ENCODE measurements around the gene PACRG. TPM values are rescaled to one million over a fixed set of nuclear protein-coding genes. Genes with fewer than 3 reads are reported as not detected.

PACRG gene
- total and polyA plus RNA-seq, 2 of the 8 experiments (the other 6 are each of a cell fraction or from before 2014, with no cell fraction given), result 0.44 to 0.54 TPM

- Histone ChIP-seq H3K18ac (ENCODE audit: extremely low read depth, low read length) (no peak overlapping the region), H4K8ac (ENCODE audit: extremely low read depth, insufficient read depth, low read length) (no peak overlapping the region), H2BK5ac (ENCODE audit: low read depth, low read length) (no peak overlapping the region), H3K23me2 (ENCODE audit: low read depth, low read length) (no peaks in the 10 kb centered on the region), H4K5ac (ENCODE audit: insufficient read length, low read depth, low read length) (no peak overlapping the region), H3K27ac (ENCODE audit: low read depth, low read length) (no peak overlapping the region), H3K56ac (replicated peaks; ENCODE audit: insufficient read length, low read depth, low read length) (no peak overlapping the region), H3K4me3 (ENCODE audit: extremely low read depth in 1 of 4, insufficient read depth in 2 of 4, low read depth in 3 of 4, low read length in 4 of 4) (no peak overlapping the region), H3K9me3 (ENCODE audit: insufficient read depth in 2 of 2, low read depth in 1 of 2, low read length in 1 of 2) (no peaks in the 10 kb centered on the region), H2AK5ac (ENCODE audit: low read depth, low read length) (0 out of 2 replicates have a peak overlapping the region, but pooled peaks have one; percentile 24), H2BK20ac (ENCODE audit: low read length) (no peak overlapping the region), H2BK120ac (replicated peaks; ENCODE audit: low read depth, low read length) (no peak overlapping the region), H3K4me1 (replicated peaks in 1 of 4; ENCODE audit: control insufficient read depth in 3 of 4, insufficient read depth in 4 of 4, low read length in 3 of 4) (0 out of 7 replicates have a peak, but pooled peaks cover 0 to 3% (median 0%) of the 10 kb centered on the region in 4 experiments), H3K23ac (ENCODE audit: insufficient read length) (no peak overlapping the region), H3K79me1 (ENCODE audit: low read depth, low read length) (no peaks in the 10 kb centered on the region), H2BK15ac (ENCODE audit: low read length) (no peak overlapping the region), H3K4me2 (ENCODE audit: insufficient read depth in 1 of 2, low read depth in 2 of 2, low read length in 2 of 2) (no peak overlapping the region), H4K91ac (replicated peaks; ENCODE audit: insufficient read length, low read length) (no peak overlapping the region), H4K20me1 (replicated peaks in 1 of 2; ENCODE audit: control insufficient read depth in 1 of 2, insufficient read depth in 2 of 2, low read length in 2 of 2) (no peaks in the 10 kb centered on the region), H2AFZ (ENCODE audit: low read length) (no peak overlapping the region), H3K79me2 (ENCODE audit: control insufficient read depth in 1 of 2, insufficient read depth in 2 of 2, low read length in 2 of 2) (no peaks in the 10 kb centered on the region), H3K36me3 (ENCODE audit: control insufficient read depth in 2 of 4, insufficient read depth in 4 of 4, low read length in 3 of 4) (no peaks in the 10 kb centered on the region), H3K9ac (replicated peaks in 1 of 4; ENCODE audit: extremely low read depth in 1 of 4, low read depth in 3 of 4, low read length in 3 of 4) (no peak overlapping the region), H3K4ac (replicated peaks; ENCODE audit: insufficient read length, low read depth, low read length) (no peak overlapping the region), H3K14ac (ENCODE audit: insufficient read length) (no peak overlapping the region), H3K27me3 (replicated peaks in 1 of 4; ENCODE audit: control insufficient read depth in 3 of 4, extremely low read depth in 1 of 4, insufficient read depth in 3 of 4, low read length in 3 of 4) (no peaks in the 10 kb centered on the region), H2BK12ac (ENCODE audit: low read depth, low read length) (no peak overlapping the region)
- 93% methylated on average over 6 of the region's 6 CpGs; no CpG with 5 or more reads in 1 of the 2 experiments for WGBS, 2 experiments (ENCODE audit: extremely low coverage in 1 of 2, insufficient coverage in 1 of 2, insufficient read length in 1 of 2, insufficient replicate concordance in 2 of 2, low coverage in 1 of 2, low lambda C conversion rate in 2 of 2, missing lambda C conversion rate in 1 of 2)
- FAIRE-seq (no peak), DNase-seq (ENCODE audit: low read depth in 1 of 2, low spot score in 2 of 2) (no peak)
- POLR2A ChIA-PET (ENCODE audit: partially characterized antibody), result no interaction called here
- CTCF ChIA-PET (ENCODE audit: partially characterized antibody), result interaction anchor here (0.6 kb wide), 1 partner anchor 1854 kb away, joined by 3 read pairs; no protein-coding TSS in a partner anchor
- no peak for TF ChIP-seq EZH2 (IDR thresholded peaks at IDR 0.05; ENCODE audit: low read depth, low read length, severe bottlenecking)
- TF ChIP-seq KDM5A (IDR thresholded peaks at IDR 0.05; ENCODE audit: low read length), result no peak
- no peak for TF ChIP-seq CEBPB (IDR thresholded peaks at IDR 0.05; ENCODE audit: low read depth, low read length)
- TF ChIP-seq KDM1A (IDR thresholded peaks at IDR 0.05; ENCODE audit: borderline replicate concordance, low read length), result no peak
- TF ChIP-seq FOSL1 (IDR thresholded peaks at IDR 0.05; ENCODE audit: insufficient read depth, low read depth, low read length), result no peak
- TF ChIP-seq RNF2 (IDR thresholded peaks at IDR 0.05; ENCODE audit: borderline replicate concordance, low read depth, low read length, missing control alignments, poor library complexity, severe bottlenecking), result no peak
- TF ChIP-seq BCL11A (IDR thresholded peaks at IDR 0.05; ENCODE audit: low read depth in 2 of 2, low read length in 2 of 2), result no peak
- TF ChIP-seq HDAC2 (IDR thresholded peaks at IDR 0.05; ENCODE audit: borderline replicate concordance in 1 of 2, low read depth in 2 of 2, low read length in 2 of 2), result no peak
- no peak for TF ChIP-seq CHD2 (IDR thresholded peaks at IDR 0.05; ENCODE audit: low read length)
- TF ChIP-seq TBP (IDR thresholded peaks at IDR 0.05; ENCODE audit: low read depth, low read length), result no peak
- no peak for TF ChIP-seq YY1 (IDR thresholded peaks at IDR 0.05; ENCODE audit: low read depth, low read length)
- TF ChIP-seq RXRA (IDR thresholded peaks at IDR 0.05; ENCODE audit: insufficient read depth, low read depth, low read length), result no peak
- no peak for TF ChIP-seq EGR1 (IDR thresholded peaks at IDR 0.05; ENCODE audit: borderline replicate concordance, low read depth, low read length)
- no peak for TF ChIP-seq SP1 (IDR thresholded peaks at IDR 0.05; ENCODE audit: low read depth, low read length)
These were observed 470.6 kb downstream of the PACRG start for GRCh38 chr6:163198396-163198795.
